Measurements from ENCODE around the gene DCDC2C. TPM values are rescaled to one million over a fixed set of nuclear protein-coding genes. Genes with fewer than 3 reads are reported as not detected.

Gene DCDC2C, protein sequence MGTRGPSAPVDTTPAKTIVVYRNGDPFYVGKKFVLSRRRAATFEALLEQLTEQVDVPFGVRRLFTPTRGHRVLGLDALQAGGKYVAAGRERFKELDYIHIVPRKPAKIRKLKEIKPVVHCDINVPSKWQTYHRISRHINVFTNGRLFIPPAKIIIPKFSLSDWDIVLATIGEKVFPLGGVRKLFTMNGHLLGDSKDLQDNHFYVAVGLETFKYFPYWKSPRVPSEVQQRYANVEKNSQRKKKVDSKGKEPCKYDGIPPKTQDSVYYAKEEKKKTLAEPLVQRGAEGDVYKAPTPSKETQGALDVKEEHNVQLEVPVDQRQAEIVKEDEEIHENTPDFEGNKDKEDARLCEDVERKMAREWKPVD
- total RNA-seq: not detected in 2 replicates

DNA sequence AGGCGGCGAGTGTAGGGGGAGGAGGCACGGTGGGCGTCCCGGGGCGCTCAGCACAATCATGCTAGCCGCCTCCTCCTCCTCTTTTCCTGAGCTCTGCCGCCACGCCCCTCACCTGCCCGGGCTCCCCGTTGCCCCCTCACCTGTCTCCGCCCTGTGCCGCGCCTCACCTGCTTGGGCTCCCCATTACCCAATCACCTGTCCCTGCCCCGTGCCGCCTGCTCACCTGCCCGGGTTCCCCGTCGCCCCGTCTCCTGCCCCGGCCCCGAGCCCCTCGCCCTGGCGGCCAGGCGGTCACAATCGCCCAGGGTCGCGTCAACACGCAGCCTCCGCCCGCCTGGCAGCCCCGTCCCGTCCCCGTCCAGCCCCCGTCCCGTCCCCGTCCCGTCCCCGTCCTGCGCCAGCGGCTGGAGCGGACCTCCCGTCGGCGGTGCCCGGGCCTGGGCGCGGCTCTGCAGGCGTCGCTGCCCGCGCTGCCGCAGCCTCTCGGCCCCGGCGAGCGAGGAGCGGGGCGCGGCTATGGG, at the start of gene DCDC2C:
Gene DCDC2C (plus strand): TSS at position 340 of the 521 bp plus-strand sequence. CDS start 177 bp downstream, at position 517.

DNA sequence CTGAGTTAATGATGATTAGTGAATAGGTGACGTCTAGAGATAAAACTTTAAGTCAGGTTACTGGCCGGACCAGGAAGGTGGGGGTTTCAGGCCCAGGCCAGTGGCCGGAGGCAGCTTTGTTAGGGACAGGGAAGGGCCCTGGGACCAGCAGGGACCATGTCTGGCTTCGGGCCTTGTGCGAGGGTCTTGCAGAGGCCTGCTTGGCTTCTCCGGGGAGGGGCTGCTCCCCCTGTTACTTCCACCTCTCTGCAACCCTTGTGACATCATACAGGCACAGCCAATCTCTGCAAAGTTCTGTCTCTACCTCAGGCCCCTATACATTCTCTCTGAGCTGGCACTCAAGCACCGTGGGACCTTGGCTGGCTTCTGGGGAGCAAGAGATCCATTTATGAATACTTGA, 45.5 kb upstream of the DCDC2C start, which contains the start of gene ALLC:
Gene ALLC (plus strand): TSS at position 320 of the 400 bp plus-strand sequence. CDS start 12,958 bp downstream, outside the sequence.

Other genes starting within 250 kb of the DCDC2C start
- 43.7 and 45.2 TPM in 2 replicates for gene ADI1, start 184.0 kb upstream of the DCDC2C start, total RNA-seq
- 26.1 and 38.5 TPM in 2 replicates for gene RNASEH1, start 145.2 kb upstream of the DCDC2C start, total RNA-seq
- 1,235 and 1,705 TPM in 2 replicates for gene RPS7, start 128.3 kb upstream of the DCDC2C start, total RNA-seq
- gene COLEC11, start 108.5 kb upstream of the DCDC2C start, total RNA-seq: 0.37 and 0.59 TPM in 2 replicates
- gene ALLC, start 45.4 kb upstream of the DCDC2C start, total RNA-seq: not detected in 2 replicates